Measurements from ENCODE around the gene STRN4. TPM values are rescaled to one million over a fixed set of nuclear protein-coding genes. Genes with fewer than 3 reads are reported as not detected.

Gene STRN4
- total and polyA plus RNA-seq, 9 of the 15 experiments (the other 6 are each of a cell fraction or from before 2014, with no cell fraction given) = 0.62 to 83.7 (median 36.9) TPM

- no peak for TF ChIP-seq SAP30 (IDR thresholded peaks at IDR 0.05; ENCODE audit: borderline replicate concordance, insufficient read depth, low read depth, low read length, poor library complexity, severe bottlenecking)
- TF ChIP-seq ZC3H11A (IDR thresholded peaks at IDR 0.05; ENCODE audit: low read depth, low read length) = no peak
- TF ChIP-seq TCF7L2 (IDR thresholded peaks at IDR 0.05; ENCODE audit: low read depth, low read length) = no peak
- TF ChIP-seq ATF6 (CRISPR knock-in tag; IDR thresholded peaks at IDR 0.05) = no peak
- TF ChIP-seq SLC30A9 (CRISPR knock-in tag; IDR thresholded peaks at IDR 0.05) = no peak
- TF ChIP-seq WHSC1 (IDR thresholded peaks at IDR 0.05; ENCODE audit: low read length) = no peak
- no peak for TF ChIP-seq RFX1 (IDR thresholded peaks at IDR 0.05)
- no peak for TF ChIP-seq MTF1 (CRISPR knock-in tag; IDR thresholded peaks at IDR 0.05; ENCODE audit: borderline replicate concordance)
- no peak for TF ChIP-seq ZNF41 (CRISPR knock-in tag; conservative IDR thresholded peaks at IDR 0.05)
- TF ChIP-seq ZNF217 (CRISPR knock-in tag; IDR thresholded peaks at IDR 0.05) = no peak
- TF ChIP-seq SRSF1 (IDR thresholded peaks at IDR 0.05; ENCODE audit: low read depth, low read length) = no peak
- TF ChIP-seq KDM2B (CRISPR knock-in tag; IDR thresholded peaks at IDR 0.05) = no peak
- no peak for TF ChIP-seq ZNF507 (tag; conservative IDR thresholded peaks at IDR 0.05)
- TF ChIP-seq ZNF143 (CRISPR knock-in tag; IDR thresholded peaks at IDR 0.05) = 0 out of 2 replicates have a peak, but pooled peaks have one; percentile 29
- TF ChIP-seq NR3C1 (CRISPR knock-in tag; IDR thresholded peaks at IDR 0.05) = no peak
- TF ChIP-seq PRMT5 (CRISPR knock-in tag; IDR thresholded peaks at IDR 0.05) = no peak
- peak; percentile 48 to 76 for TF ChIP-seq RAD21 (CRISPR knock-in tag; conservative IDR thresholded peaks at IDR 0.05 in 1 of 2, IDR thresholded peaks at IDR 0.05 in 1 of 2)
- TF ChIP-seq ARID3B (CRISPR knock-in tag; IDR thresholded peaks at IDR 0.05; ENCODE audit: borderline replicate concordance) = no peak
- TF ChIP-seq CREB3L1 (IDR thresholded peaks at IDR 0.05; ENCODE audit: borderline replicate concordance, low read depth) = no peak
- no peak for TF ChIP-seq CBFB (CRISPR knock-in tag; IDR thresholded peaks at IDR 0.05)
- TF ChIP-seq ZBTB26 (CRISPR knock-in tag; IDR thresholded peaks at IDR 0.05) = no peak
- peak; percentile 58 for TF ChIP-seq SMC3 (conservative IDR thresholded peaks at IDR 0.05; ENCODE audit: insufficient read depth, low read depth, low read length)
- TF ChIP-seq SMARCE1 (IDR thresholded peaks at IDR 0.05) = no peak
Observed at GRCh38 chr19:46704379-46705076, 41.7 kb downstream of the STRN4 start (continued).
